HG02678 (cell line): ENCODE measurements around the gene TSPAN32.

ENCODE experiments used
- ATAC-seq: cut with Tn5 transposase; IDR thresholded peaks from one replicate; pipeline ENCODE4 v1.9.1; 2021; ENCODE audit warnings: mild to moderate bottlenecking, moderate library complexity; ENCODE audit not compliant: unreplicated experiment

Gene TSPAN32

DNA sequence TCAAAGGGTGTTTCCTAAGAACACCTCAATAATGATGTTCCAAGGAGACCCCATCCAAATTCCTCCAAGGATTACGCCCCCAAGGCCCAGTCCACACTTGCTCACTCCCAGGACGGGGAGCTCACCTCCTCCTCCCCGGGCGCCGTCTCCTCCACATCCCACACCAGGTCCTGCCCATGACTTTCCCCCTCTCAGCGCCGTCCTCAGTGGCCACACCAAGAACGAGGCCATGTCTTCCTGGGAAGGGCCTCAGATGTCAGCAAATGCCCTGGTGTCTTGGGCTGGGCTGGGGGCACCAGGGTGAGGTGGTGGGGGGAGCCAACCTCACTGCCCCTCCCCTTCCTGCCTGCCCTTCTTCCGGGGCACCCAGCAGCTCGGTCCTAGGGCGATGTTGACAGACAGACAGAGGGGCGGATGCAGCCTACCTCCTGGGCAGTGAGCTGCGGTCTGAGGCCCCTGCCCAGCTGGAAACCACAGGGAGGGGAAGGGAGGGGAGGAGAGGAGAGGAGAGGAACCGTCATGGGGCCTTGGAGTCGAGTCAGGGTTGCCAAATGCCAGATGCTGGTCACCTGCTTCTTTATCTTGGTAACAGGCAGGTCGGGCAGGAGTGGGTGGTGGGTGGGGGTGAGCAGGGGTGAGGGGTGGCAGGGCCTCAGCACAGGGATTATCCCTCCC is at the start of gene TSPAN32, which contains the start of gene C11orf21:
Gene TSPAN32 (plus strand): TSS at position 383 of the 675 bp plus-strand sequence. CDS start 137 bp downstream, at position 520.
Gene C11orf21 (minus strand): TSS at position 288 of the 675 bp plus-strand sequence. CDS start 110 bp downstream, at position 178.
- ATAC-seq: no peak

DNA sequence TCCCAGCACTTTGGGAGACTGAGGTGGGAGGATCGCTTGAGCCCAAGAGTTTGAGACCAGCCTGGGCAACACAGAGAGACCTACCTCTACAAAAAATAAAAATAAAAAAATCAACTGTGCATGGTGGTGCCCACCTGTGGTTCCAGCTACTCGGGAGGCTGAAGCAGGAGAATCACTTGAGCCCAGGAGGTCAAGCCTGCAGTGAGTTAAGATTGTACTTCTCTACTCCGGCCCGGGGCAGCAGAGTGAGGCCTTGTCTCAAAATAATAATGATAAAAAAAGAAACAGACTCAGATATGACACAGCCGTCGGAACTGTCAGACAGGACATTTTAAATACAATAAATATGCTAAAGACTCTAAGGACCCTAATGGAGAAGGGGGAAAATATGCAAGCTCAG is 49.8 kb upstream of the TSPAN32 start:
- no peak for ATAC-seq

DNA sequence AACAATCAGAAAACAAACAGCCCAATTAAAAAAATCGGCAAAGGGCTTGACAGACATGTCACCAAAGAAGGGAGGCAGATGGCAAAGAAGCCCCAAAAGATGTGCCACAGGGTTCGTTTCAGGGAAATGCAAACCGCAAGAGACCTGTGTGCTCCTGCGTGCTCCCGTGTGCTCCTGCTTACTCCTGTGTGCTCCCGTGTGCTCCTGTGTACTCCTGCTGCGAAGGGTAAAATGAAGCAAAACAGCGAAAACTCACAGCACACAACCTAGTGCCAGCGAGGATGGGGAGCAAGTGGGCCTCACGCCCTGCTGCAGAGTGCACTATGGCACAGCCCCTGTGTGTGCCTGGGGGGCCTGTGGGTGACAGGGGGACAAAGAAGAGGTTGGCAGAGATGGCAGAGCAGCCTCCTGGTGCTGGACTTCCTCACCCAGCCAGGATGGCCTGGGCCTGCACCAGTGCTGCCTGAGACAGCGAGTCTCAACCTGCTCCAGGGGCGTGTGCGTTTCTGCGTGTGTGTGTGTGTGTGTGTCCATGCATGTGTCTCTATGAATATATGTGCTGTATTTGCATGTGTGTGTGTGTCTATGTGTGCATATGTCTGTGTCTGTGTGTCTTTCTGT is 45.4 kb upstream of the TSPAN32 start:
- ATAC-seq: no peak

- ATAC-seq: no peak
These were observed 44.7 kb upstream of the TSPAN32 start for GRCh38 chr11:2256951-2257700.

GRCh38 chr11:2258501-2259465 is 43.0 kb upstream of the TSPAN32 start:
- ATAC-seq: no peak

- ATAC-seq: no peak
These were observed 42.4 kb upstream of the TSPAN32 start for GRCh38 chr11:2259466-2259830.

DNA sequence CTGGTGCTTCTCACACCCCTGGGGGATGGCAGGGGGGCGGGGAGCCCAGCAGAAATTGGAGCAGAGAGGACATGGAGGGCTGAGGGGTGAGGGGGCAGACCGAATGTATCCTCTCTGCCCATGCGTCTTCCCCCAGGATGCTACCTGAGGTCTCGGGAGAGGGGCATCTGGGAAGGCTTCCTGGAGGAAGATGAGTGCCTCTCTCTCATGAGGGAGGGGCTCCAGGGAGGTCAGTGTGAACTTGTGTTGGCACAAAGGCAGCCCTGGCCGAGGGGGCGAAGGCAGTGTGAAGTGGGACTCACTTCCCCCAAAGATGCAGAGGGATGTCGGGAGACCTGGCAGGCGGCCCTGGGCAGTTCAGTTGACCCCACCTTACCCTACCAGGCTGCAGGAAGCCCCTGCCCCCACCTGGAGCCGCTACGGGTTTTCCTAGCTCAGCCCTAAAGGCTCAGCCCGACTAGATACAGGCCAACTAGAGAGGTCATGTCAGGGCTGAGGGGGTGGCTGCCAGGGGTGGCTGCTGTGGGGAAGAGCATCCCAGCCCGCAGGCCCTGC is 41.8 kb upstream of the TSPAN32 start:
- ATAC-seq: no peak

GRCh38 chr11:2260491-2261364 is 41.1 kb upstream of the TSPAN32 start:
- no peak for ATAC-seq

- no peak for ATAC-seq
These were observed 40.2 kb upstream of the TSPAN32 start for GRCh38 chr11:2261436-2262230.

DNA sequence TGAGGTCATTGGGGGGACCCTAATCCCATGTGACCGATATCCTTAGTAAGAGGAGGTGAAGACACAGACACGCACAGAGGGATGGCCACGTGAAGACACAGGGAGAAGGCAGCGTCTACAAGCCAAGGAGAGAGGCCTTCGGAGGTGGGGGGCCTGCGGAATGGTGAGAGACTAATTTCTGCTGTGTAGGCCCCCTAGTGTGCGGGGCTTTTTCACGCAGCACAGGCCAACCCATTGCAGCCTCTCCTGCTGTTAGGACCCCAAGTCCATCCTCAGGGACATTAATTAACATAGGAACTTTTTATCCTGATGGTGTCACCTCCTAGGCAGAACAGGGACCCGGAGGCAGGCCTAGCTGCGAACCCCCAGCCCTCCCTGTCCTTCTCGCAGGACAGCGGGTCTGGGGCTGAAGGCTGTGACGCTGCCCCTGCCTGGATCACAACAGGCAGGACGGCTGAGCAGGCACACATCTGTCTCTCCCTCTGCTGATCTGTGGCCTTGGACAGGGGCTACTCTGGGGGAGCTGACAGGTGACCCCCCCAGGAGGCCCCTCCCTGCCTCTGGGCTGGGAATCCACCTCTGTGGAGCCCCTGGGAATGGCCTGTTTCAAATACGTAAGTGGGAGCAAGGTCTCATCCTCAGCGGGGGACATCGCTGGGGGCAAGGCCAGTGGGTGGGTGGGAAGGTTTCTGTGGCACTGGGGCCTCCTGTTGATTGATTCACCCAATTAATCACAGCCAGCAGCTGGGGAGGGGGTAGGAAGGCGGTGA is 39.3 kb upstream of the TSPAN32 start:
- ATAC-seq: no peak

DNA sequence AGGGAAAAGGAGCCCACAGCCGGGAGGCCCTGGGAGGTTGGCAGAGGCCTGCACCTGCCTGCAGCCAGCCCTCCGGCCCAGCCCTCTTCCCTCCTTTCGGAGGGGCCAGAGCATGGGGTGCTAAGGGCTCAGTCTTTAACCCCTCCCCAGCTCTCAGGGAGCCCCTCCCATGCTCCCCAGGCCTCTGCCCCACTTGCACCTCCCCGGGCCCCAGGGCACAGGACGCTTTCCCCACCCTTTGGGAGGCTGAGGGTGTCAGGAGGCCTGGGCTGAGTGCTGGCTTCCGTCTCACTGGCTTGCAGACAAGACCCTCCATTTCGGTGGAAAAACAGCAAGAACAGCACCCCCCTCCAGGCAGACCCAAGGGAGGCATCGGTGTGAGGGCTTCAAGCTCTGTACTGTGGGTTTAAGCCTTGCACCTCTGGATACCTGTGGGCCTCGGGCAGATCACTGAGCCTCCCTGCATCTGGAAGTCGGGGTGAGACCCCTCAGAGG is 38.7 kb upstream of the TSPAN32 start:
- no peak for ATAC-seq

DNA sequence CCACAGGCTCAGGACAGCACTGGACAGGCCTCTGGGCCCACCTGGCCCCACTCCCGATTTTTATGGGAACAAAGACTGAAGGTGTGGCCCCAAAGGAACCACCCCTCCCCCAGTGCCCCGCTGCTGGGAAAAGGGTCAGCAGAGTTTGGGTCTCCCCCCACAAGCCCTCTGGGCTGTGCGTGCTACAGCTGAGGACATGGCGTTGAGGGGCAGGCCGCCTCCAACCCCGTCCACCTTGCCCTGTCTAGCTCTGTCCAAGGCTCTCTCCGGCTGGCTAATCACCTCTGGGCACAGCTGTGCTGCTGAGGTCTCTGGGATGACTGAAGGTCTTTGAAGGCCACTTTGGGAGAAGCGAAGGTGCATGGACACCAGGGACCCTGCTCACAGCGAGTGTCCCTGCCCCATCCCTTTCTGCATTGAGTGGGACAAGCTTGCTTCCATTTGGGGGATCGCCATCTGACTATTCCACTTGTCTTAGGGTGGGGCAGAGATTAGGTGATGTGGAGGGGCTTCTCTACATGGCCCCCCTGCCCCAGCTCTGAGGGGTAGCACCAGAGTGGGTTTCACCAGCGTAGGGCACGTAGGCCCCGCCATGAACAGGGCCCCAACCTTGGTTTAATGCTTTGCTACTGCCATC is 38.0 kb upstream of the TSPAN32 start:
- no peak for ATAC-seq

- no peak for ATAC-seq
These were observed 37.3 kb upstream of the TSPAN32 start for GRCh38 chr11:2264366-2265053.

- ATAC-seq: no peak
These were observed 36.4 kb upstream of the TSPAN32 start for GRCh38 chr11:2265396-2265795.

DNA sequence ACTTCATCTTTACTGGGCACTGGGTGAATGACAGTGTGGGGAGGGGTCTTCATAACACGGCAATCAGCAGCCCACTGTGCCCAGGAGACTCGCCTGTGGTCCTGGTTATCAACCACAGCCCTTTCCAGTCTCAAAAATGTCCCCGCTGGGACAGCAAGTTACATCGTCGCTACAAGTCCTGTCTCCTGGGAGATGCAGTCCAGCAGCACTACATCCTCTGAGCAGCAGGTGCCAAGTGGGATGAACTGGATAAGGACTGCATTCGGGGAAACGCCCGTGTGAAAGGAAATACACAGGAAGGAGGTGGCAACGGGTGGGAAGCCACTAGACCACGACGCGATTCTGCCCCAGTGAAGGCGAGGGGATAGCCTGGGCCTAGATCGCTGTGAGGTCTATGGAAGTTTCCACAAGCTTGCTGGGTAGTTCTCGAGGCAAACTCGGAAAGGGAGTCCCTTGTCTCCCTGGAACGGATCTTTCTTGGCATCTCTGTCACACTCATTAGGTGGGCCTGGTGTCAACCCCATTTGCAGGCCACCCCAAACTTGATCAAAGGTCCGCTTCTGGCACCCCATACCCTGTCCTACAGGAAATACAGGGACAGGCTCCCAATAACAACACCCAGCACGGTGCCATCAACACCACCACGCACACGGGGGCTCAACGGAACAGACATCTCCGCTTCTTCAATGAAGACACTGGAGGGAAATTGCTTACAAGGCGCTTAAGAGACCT is 35.8 kb upstream of the TSPAN32 start:
- no peak for ATAC-seq
